ENCODE data around the gene NDUFAB1. TPM values are rescaled to one million over a fixed set of nuclear protein-coding genes. Genes with fewer than 3 reads are reported as not detected.
A peak's percentile ranks its signal among the peaks of the same experiment; 100 is the strongest.

Gene NDUFAB1
- total and polyA plus RNA-seq, 2 of the 13 experiments (the other 11 are each of a cell fraction or from before 2014, with no cell fraction given), result 221 to 601 TPM

DNA sequence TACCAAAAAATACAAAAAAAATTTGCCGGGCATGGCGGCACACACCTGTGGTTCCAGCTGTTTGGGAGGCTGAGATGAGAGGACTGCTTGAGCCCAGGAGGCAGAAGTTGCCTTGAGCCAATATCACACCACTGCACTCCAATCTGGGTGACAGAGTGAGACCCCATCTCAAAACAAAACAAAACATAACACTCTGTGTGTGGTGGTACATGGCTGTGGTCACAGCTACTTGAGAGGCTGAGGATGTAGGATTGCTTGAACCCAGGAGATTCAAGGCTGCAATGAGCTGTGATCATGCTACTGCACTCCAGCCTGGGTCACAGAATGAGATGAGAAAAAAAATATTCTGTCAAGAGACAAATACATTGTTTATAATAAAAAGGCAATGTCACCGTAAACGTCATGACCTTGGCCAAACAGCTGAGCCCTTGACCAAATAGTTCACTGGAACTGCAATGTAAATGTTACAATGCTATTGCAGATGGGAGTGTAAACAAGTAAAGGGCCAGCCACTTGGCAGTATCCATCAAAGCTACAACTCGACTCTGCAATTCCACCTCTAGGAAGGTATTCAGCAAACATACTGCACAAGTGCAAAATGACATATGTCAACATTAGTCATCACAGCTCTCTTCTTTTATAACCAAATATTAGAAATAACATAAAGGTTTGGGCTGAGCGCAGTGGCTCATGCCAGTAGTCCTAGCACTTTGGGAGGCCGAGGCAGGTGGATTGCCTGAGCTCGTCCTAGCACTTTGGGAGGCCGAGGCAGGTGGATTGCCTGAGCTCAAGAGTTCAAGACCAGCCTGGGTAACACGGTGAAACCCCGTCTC lies 55.9 kb downstream of the NDUFAB1 start (continued):
- TF ChIP-seq NR2C2 (CRISPR knock-in tag; IDR thresholded peaks at IDR 0.05; ENCODE audit: borderline replicate concordance) (peak; percentile 86), MXI1 (IDR thresholded peaks at IDR 0.05; ENCODE audit: borderline replicate concordance, low read depth, low read length) (peak; percentile 93; the same call in 2 of the 3 replicates), KLF16 (CRISPR knock-in tag; IDR thresholded peaks at IDR 0.05) (peak in 1 of 2 experiments; percentile 99; a peak in 2 of 4 replicates), ZNF589 (CRISPR knock-in tag; conservative IDR thresholded peaks at IDR 0.05) (peak; percentile 74; the same call in 1 of the 2 replicates), SIN3B (IDR thresholded peaks at IDR 0.05; ENCODE audit: low read length) (peak; percentile 56; the same call in 1 of the 2 replicates), ZGPAT (CRISPR knock-in tag; IDR thresholded peaks at IDR 0.05) (peak; percentile 100), SALL1 (CRISPR knock-in tag; IDR thresholded peaks at IDR 0.05) (peak; percentile 100), ZNF460 (CRISPR knock-in tag; IDR thresholded peaks at IDR 0.05; ENCODE audit: borderline replicate concordance) (peak; percentile 61; the same call in 1 of the 2 replicates), ZNF792 (CRISPR knock-in tag; IDR thresholded peaks at IDR 0.05) (peak; percentile 97), ZMAT3 (CRISPR knock-in tag; conservative IDR thresholded peaks at IDR 0.05) (peak; percentile 80; the same call in 1 of the 2 replicates), JUNB (CRISPR knock-in tag; IDR thresholded peaks at IDR 0.05; ENCODE audit: borderline replicate concordance) (peak; percentile 92; the same call in 1 of the 2 replicates), GATA4 (IDR thresholded peaks at IDR 0.05; ENCODE audit: borderline replicate concordance, low read depth) (peak; percentile 50; the same call in 1 of the 2 replicates), HNF1B (CRISPR knock-in tag; IDR thresholded peaks at IDR 0.05) (peak; percentile 99), FOXK2 (IDR thresholded peaks at IDR 0.05) (peak; percentile 99), RCOR2 (CRISPR knock-in tag; IDR thresholded peaks at IDR 0.05) (peak; percentile 82; the same call in 1 of the 2 replicates), ZSCAN31 (CRISPR knock-in tag; IDR thresholded peaks at IDR 0.05; ENCODE audit: low read depth) (peak; percentile 51; the same call in 1 of the 2 replicates), SPEN (CRISPR knock-in tag; IDR thresholded peaks at IDR 0.05; ENCODE audit: low read depth) (peak; percentile 76), HINFP (CRISPR knock-in tag; IDR thresholded peaks at IDR 0.05; ENCODE audit: low read depth) (peak; percentile 71; the same call in 1 of the 2 replicates), ATF7-NPFF (CRISPR knock-in tag; IDR thresholded peaks at IDR 0.05; ENCODE audit: low read depth) (peak; percentile 66; the same call in 1 of the 2 replicates)
- TF ChIP-seq, protein P1, sequence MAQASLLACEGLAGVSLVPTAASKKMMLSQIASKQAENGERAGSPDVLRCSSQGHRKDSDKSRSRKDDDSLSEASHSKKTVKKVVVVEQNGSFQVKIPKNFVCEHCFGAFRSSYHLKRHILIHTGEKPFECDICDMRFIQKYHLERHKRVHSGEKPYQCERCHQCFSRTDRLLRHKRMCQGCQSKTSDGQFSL (CRISPR knock-in tag; IDR thresholded peaks at IDR 0.05), result no peak
- TF ChIP-seq, protein P2, sequence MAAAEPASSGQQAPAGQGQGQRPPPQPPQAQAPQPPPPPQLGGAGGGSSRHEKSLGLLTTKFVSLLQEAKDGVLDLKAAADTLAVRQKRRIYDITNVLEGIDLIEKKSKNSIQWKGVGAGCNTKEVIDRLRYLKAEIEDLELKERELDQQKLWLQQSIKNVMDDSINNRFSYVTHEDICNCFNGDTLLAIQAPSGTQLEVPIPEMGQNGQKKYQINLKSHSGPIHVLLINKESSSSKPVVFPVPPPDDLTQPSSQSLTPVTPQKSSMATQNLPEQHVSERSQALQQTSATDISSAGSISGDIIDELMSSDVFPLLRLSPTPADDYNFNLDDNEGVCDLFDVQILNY (CRISPR knock-in tag; conservative IDR thresholded peaks at IDR 0.05), result no peak
- TF ChIP-seq, protein P3, sequence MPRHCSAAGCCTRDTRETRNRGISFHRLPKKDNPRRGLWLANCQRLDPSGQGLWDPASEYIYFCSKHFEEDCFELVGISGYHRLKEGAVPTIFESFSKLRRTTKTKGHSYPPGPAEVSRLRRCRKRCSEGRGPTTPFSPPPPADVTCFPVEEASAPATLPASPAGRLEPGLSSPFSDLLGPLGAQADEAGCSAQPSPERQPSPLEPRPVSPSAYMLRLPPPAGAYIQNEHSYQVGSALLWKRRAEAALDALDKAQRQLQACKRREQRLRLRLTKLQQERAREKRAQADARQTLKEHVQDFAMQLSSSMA (CRISPR knock-in tag; IDR thresholded peaks at IDR 0.05), result peak; percentile 69; the same call in 1 of the 2 replicates

Measured in HepG2 (cell line).